GM23248 (cell line): Measurements from ENCODE around the gene DUOX2. TPM values are rescaled to one million over a fixed set of nuclear protein-coding genes. Genes with fewer than 3 reads are reported as not detected.
A peak's percentile ranks its signal among the peaks of the same experiment; 100 is the strongest.

Source experiments
- DNase-seq: peaks from one replicate; pipeline ENCODE4 v3.0.0-alpha.2; 2015
- H2AFZ ChIP-seq: fragments of 200-600 bp; sonication (generic); 2 replicates; pipeline ENCODE4 v1.6.1; 2016; ENCODE audit warnings: antibody characterized with exemption
- H3F3A ChIP-seq: fragments of 200-600 bp; sonication (generic); 2 replicates; pipeline ENCODE4 v1.6.1; 2016; ENCODE audit warnings: mild to moderate bottlenecking, antibody characterized with exemption, mixed run types; ENCODE audit not compliant: insufficient read depth
- H3K27ac ChIP-seq: fragments of 200-600 bp; sonication (generic); 2 replicates; pipeline ENCODE4 v1.5.1; 2016; ENCODE audit warnings: mild to moderate bottlenecking
- H3K27me3 ChIP-seq: fragments of 200-600 bp; sonication (generic); replicated peaks from 2 replicates; pipeline ENCODE4 v1.6.1; 2016; ENCODE audit warnings: mild to moderate bottlenecking; ENCODE audit not compliant: insufficient read depth
- H3K36me3 ChIP-seq: fragments of 200-600 bp; sonication (generic); 2 replicates; pipeline ENCODE4 v1.6.1; 2016; ENCODE audit warnings: low read depth, mild to moderate bottlenecking
- H3K4me1 ChIP-seq: fragments of 200-600 bp; sonication (generic); 2 replicates; pipeline ENCODE4 v1.6.1; 2016; ENCODE audit warnings: mild to moderate bottlenecking; ENCODE audit not compliant: insufficient read depth
- H3K4me2 ChIP-seq: fragments of 200-600 bp; sonication (generic); one replicate; pipeline ENCODE4 v1.6.1; 2016; ENCODE audit warnings: mild to moderate bottlenecking; ENCODE audit not compliant: unreplicated experiment
- H3K4me3 ChIP-seq: fragments of 200-600 bp; sonication (generic); 2 replicates; pipeline ENCODE4 v1.5.1; 2016; ENCODE audit warnings: mild to moderate bottlenecking
- H3K79me2 ChIP-seq: fragments of 200-600 bp; sonication (generic); 2 replicates; pipeline ENCODE4 v1.6.1; 2016; ENCODE audit warnings: mild to moderate bottlenecking; ENCODE audit not compliant: insufficient read depth
- H3K9ac ChIP-seq: fragments of 200-600 bp; sonication (generic); 2 replicates; pipeline ENCODE4 v1.6.1; 2016; ENCODE audit warnings: mild to moderate bottlenecking
- H3K9me2 ChIP-seq: fragments of 200-600 bp; sonication (generic); 2 replicates; pipeline ENCODE4 v1.6.1; 2016; ENCODE audit warnings: mixed run types, mild to moderate bottlenecking, moderate library complexity; ENCODE audit not compliant: insufficient read depth
- H3K9me3 ChIP-seq: fragments of 200-600 bp; sonication (generic); one replicate; pipeline ENCODE4 v1.6.1; 2017; ENCODE audit warnings: low read depth
- H4K20me1 ChIP-seq: fragments of 200-600 bp; sonication (generic); 2 replicates; pipeline ENCODE4 v1.6.0; 2016; ENCODE audit not compliant: insufficient read depth
- EZH2 ChIP-seq: fragments of 200-600 bp; sonication (generic); IDR thresholded peaks from 2 replicates; pipeline ENCODE4 v1.6.1; 2018; ENCODE audit warnings: antibody characterized with exemption, mild to moderate bottlenecking; ENCODE audit not compliant: insufficient read depth, poor library complexity, severe bottlenecking
- EZH2phosphoT487 ChIP-seq: fragments of 200-600 bp; sonication (generic); IDR thresholded peaks from 2 replicates; pipeline ENCODE4 v1.6.1; 2018; ENCODE audit warnings: antibody characterized with exemption, moderate library complexity, mild to moderate bottlenecking, low read depth; ENCODE audit not compliant: insufficient read depth
- WGBS, 2 experiments: methylation state at CpG; one replicate each; pipeline ENCODE4 v1.1.6; 2015 to 2017; ENCODE audit warnings: low lambda C conversion rate in 2 of 2, low coverage in 1 of 2; ENCODE audit errors: missing lambda C conversion rate in 2 of 2; 5-methylcytosine and 5-hydroxymethylcytosine counted together
- in situ Hi-C: fragments of 300-500 bp; cut with MboI; formaldehyde crosslinking; loops from 2 replicates; pipeline ENCODE4 v1.15.0; 2020
- polyA plus RNA-seq: library from polyadenylated mRNA; unstranded; fragments of >200 nt; fragmentation: Nextera tagmentation; extraction: Ambion mirVana; gene quantifications from 2 replicates; pipeline ENCODE4 v1.2.1, GENCODE V29; 2016
- total RNA-seq: library from RNA; depleted of rRNA; stranded (reverse); fragments of >200 nt; shearing (Covaris generic); gene quantifications from 2 replicates; pipeline ENCODE4 v1.2.3, GENCODE V29; 2014

The DUOX2 gene
- total and polyA plus RNA-seq, 2 experiments from 2014 or later = 0.03 TPM; not detected in 1

DNA sequence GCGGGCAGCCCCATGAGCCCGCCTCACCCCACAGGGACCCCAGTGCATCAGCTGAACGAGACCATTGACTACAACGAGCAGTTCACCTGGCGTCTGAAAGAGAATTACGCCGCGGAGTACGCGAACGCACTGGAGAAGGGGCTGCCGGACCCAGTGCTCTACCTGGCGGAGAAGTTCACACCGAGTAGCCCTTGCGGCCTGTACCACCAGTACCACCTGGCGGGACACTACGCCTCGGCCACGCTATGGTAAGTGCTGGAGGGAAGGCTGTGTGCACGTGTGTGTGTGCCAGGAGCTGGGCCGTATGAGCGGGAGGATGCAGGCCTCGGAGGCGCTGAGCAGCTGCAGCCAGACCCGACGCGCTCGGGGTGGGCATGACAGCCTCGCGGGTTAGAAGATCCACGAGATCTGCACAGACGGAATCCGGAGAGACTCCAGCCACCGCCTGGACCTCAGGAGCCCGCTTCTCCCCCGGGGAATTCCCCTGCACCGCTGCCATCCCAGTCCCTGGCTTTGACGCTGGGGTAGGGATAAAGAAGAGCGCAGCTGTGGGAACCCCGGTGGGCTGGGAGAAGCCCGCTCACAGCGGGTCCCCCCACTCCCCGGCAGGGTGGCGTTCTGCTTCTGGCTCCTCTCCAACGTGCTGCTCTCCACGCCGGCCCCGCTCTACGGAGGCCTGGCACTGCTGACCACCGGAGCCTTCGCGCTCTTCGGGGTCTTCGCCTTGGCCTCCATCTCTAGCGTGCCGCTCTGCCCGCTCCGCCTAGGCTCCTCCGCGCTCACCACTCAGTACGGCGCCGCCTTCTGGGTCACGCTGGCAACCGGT is 2.7 kb upstream of the DUOX2 start:
- peaks cover 9% of the 10 kb centered on the region for H3F3A ChIP-seq
- H3K27ac ChIP-seq = no peak overlapping the region
- H3K4me1 ChIP-seq = peaks cover 4% of the 10 kb centered on the region
- H3K9me2 ChIP-seq = no peaks in the 10 kb centered on the region
- DNase-seq = peak; percentile 17
- H4K20me1 ChIP-seq = no peaks in the 10 kb centered on the region
- no peak; the same call in 1 of the 2 replicates for TF ChIP-seq EZH2phosphoT487
- TF ChIP-seq EZH2 = peak; percentile 65
- 6% methylated on average over 55 to 65 of the region's 65 CpGs for WGBS, 2 experiments
- in situ Hi-C loops = no loop called here
- no peak overlapping the region for H3K9ac ChIP-seq
- H3K79me2 ChIP-seq = no peaks in the 10 kb centered on the region
- no peaks in the 10 kb centered on the region for H3K9me3 ChIP-seq
- H3K4me2 ChIP-seq = no peak overlapping the region
- H3K27me3 ChIP-seq = peaks cover 59% of the 10 kb centered on the region
- H3K36me3 ChIP-seq = no peaks in the 10 kb centered on the region
- no peak overlapping the region for H3K4me3 ChIP-seq
- H2AFZ ChIP-seq = no peak overlapping the region

- H3K4me2 ChIP-seq = no peak overlapping the region
- no peaks in the 10 kb centered on the region for H3K4me1 ChIP-seq
- no peaks in the 10 kb centered on the region for H3K79me2 ChIP-seq
- no peak overlapping the region for H3K27ac ChIP-seq
- DNase-seq = no peak
- no peaks in the 10 kb centered on the region for H3K9me3 ChIP-seq
- H3K36me3 ChIP-seq = no peaks in the 10 kb centered on the region
- WGBS, 2 experiments = 7 to 8% methylated on average over 18 to 19 of the region's 19 CpGs
- no peak overlapping the region for H3K9ac ChIP-seq
- TF ChIP-seq EZH2phosphoT487 (0 out of 2 replicates have a peak, but pooled peaks have one; percentile 14), EZH2 (no peak)
- H3F3A ChIP-seq = peaks cover 3% of the 10 kb centered on the region; the same call in 1 of the 2 replicates
- H4K20me1 ChIP-seq = no peaks in the 10 kb centered on the region
- peaks cover 61% of the 10 kb centered on the region for H3K27me3 ChIP-seq
- H3K9me2 ChIP-seq = no peaks in the 10 kb centered on the region
- no peak overlapping the region for H3K4me3 ChIP-seq
- no peak overlapping the region for H2AFZ ChIP-seq
- in situ Hi-C loops = no loop called here
These were observed 2.1 kb upstream of the DUOX2 start for GRCh38 chr15:45116006-45116481.

DNA sequence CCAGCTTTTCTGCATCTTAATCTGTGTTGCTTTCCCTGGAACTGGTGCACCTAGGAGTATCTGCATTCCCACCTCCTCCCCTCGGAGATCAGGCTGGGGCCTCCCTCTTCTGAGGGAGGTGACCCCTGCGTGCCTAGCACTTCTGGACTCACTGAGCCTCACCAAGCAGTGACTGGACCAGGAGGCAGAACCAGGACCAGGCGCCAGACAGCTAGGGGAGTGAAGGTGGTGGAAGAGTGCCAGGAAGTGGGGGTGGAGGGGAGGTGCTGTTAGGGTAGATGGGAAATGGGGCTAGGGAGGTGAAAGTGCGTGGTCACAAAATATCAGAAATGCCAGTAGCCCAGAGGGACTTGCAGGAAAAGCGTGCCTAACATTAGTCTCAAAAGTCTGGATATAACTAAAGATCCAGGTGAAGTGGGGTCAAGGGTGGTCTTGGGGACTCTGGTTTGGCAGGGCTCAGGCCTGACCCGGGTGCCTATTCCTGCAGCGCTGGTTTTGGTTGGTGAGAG is 1.4 kb upstream of the DUOX2 start:
- Histone ChIP-seq H3K27me3 (peaks cover 63% of the 10 kb centered on the region), H3K9me3 (no peaks in the 10 kb centered on the region), H3K4me1 (no peaks in the 10 kb centered on the region), H3K79me2 (no peaks in the 10 kb centered on the region), H2AFZ (no peak overlapping the region), H3K27ac (no peak overlapping the region), H4K20me1 (no peaks in the 10 kb centered on the region), H3F3A (no peaks in the 10 kb centered on the region), H3K36me3 (no peaks in the 10 kb centered on the region), H3K9ac (no peak overlapping the region), H3K9me2 (no peaks in the 10 kb centered on the region), H3K4me3 (no peak overlapping the region), H3K4me2 (no peak overlapping the region)
- TF ChIP-seq EZH2phosphoT487 = no peak
- DNase-seq = no peak
- WGBS, 2 experiments = 17 to 25% methylated on average over 7 of the region's 7 CpGs
- in situ Hi-C loops = no loop called here

DNA sequence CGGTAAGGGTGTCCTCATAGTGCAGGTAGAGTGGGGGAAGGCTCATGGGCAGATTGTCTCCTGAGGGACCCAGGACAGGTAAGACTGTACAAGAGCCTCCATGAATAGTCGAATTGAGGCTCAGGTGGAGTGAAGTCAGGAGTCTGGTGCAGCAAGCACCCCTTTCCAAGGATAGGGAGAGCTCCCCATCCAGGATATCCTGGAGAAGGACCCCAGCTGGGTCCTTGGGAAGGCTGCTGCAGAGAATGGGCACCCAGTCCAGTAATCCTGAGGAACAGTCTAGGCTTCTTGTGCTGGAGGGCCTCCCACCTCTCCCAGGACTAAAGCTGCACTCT is 746 bp upstream of the DUOX2 start:
- Histone ChIP-seq H2AFZ (no peak overlapping the region), H3K4me2 (no peak overlapping the region)
- in situ Hi-C loops = no loop called here

More for the DNA sequence above, 746 bp upstream of the DUOX2 start:
- H3K36me3 ChIP-seq = no peaks in the 10 kb centered on the region
- DNase-seq = no peak
- TF ChIP-seq EZH2 = no peak
- no peak for TF ChIP-seq EZH2phosphoT487
- no peaks in the 10 kb centered on the region for H3K9me2 ChIP-seq
- H3K27ac ChIP-seq = no peak overlapping the region
- H3K4me1 ChIP-seq = no peaks in the 10 kb centered on the region
- H3K79me2 ChIP-seq = no peaks in the 10 kb centered on the region
- no peaks in the 10 kb centered on the region for H3K9me3 ChIP-seq
- H3F3A ChIP-seq = no peaks in the 10 kb centered on the region
- no peaks in the 10 kb centered on the region for H4K20me1 ChIP-seq
- peaks cover 70% of the 10 kb centered on the region for H3K27me3 ChIP-seq
- no peak overlapping the region for H3K9ac ChIP-seq
- WGBS, 2 experiments = 0% methylated on average over 2 of the region's 2 CpGs
- no peak overlapping the region for H3K4me3 ChIP-seq
